A549 (cell line): Measurements from ENCODE around the gene AHCTF1. TPM values are rescaled to one million over a fixed set of nuclear protein-coding genes. Genes with fewer than 3 reads are reported as not detected.
"Not testable (repeated sequence)": the region's sequence is repeated elsewhere in the genome, so short reads cannot be mapped to it uniquely, and the experiment has no call there.

Experiments used
- ATAC-seq, 2 experiments: fragments of 200-7000 bp in 1 of 2; fragments of >200 bp in 1 of 2; cut with Nextera tagmentation in 1 of 2; cut with Tn5 transposase in 1 of 2; 3 replicates each; pipeline versions ENCODE4 v1.8.0 to v1.9.1; 2018 to 2020; ENCODE audit warnings: mild to moderate bottlenecking in 1 of 2, moderate library complexity in 1 of 2
- CTCF ChIA-PET: fragments of 300-600 bp; sonication (Branson Sonifier 250); formaldehyde crosslinking; extraction: SDS; loops from one replicate; lab custom pipeline; 2021; ENCODE audit warnings: antibody characterized with exemption, inconsistent platforms; lab: Yijun Ruan, JAX
- POLR2A ChIA-PET: fragments of 350-600 bp; formaldehyde crosslinking; extraction: SDS; loops from one replicate; lab custom pipeline; 2021; ENCODE audit warnings: antibody characterized with exemption, inconsistent platforms; lab: Yijun Ruan, JAX
- DNase-seq, 2 experiments: peaks; one replicate each; pipeline versions ENCODE4 v3.0.0 to v3.0.0-alpha.2; 2011 to 2016; ENCODE audit warnings: low read depth in 1 of 2, low spot score in 1 of 2
- FAIRE-seq: peaks from 2 replicates; lab custom pipeline; 2011; peaks lifted over from hg19 to GRCh38; lab: Jason Lieb, UNC
- H3K27ac ChIP-seq, 2 experiments: fragments of >200 bp; sonication (Bioruptor Twin); formaldehyde crosslinking; 3 replicates each; pipeline ENCODE4 v1.5.1; 2016 to 2017
- H3K4me1 ChIP-seq: fragments of >200 bp; sonication (Bioruptor Twin); formaldehyde crosslinking; 3 replicates; pipeline ENCODE4 v1.6.1; 2016
- H3K4me2 ChIP-seq: fragments of >200 bp; sonication (Bioruptor Twin); formaldehyde crosslinking; 3 replicates; pipeline ENCODE4 v1.6.1; 2016
- H3K4me3 ChIP-seq: fragments of >200 bp; sonication (Bioruptor Twin); formaldehyde crosslinking; 3 replicates; pipeline ENCODE4 v1.5.1; 2016
- H3K9me3 ChIP-seq: fragments of >200 bp; sonication (Bioruptor Twin); formaldehyde crosslinking; 3 replicates; pipeline ENCODE4 v1.6.1; 2016
- CEBPB ChIP-seq, 2 experiments: fragments of >200 bp in 1 of 2; sonication (Bioruptor Twin) in 1 of 2; formaldehyde crosslinking in 1 of 2; IDR thresholded peaks; 2 replicates each; pipeline ENCODE4 v1.6.1; 2012 to 2016
- CHD4 ChIP-seq: fragments of 200-600 bp; sonication (generic); IDR thresholded peaks from 2 replicates; pipeline ENCODE4 v1.6.1; 2016; ENCODE audit warnings: antibody characterized with exemption, mild to moderate bottlenecking, borderline replicate concordance
- E2F6 ChIP-seq: IDR thresholded peaks from 2 replicates; pipeline ENCODE4 v1.6.1; 2012; ENCODE audit warnings: low read depth, borderline replicate concordance
- EHF ChIP-seq: fragments of 250-450 bp; sonication (Bioruptor Pico); IDR thresholded peaks from 2 replicates; pipeline ENCODE4 v1.5.0; 2020; ENCODE audit warnings: mild to moderate bottlenecking
- EP300 ChIP-seq, 2 experiments: fragments of >200 bp; sonication (Bioruptor Twin); formaldehyde crosslinking; IDR thresholded peaks; 2 replicates in 1 of 2; 3 replicates in 1 of 2; pipeline ENCODE4 v1.6.1; 2016 to 2017
- GATA3 ChIP-seq: IDR thresholded peaks from 2 replicates; pipeline ENCODE4 v1.6.1; 2012; ENCODE audit warnings: borderline replicate concordance
- HDAC2 ChIP-seq: fragments of 200-600 bp; sonication (generic); IDR thresholded peaks from 2 replicates; pipeline ENCODE4 v1.6.1; 2016
- HEYL ChIP-seq: fragments of 250-450 bp; sonication (Bioruptor Pico); IDR thresholded peaks from 2 replicates; pipeline ENCODE4 v1.8.0; 2021; ENCODE audit warnings: mild to moderate bottlenecking, moderate library complexity
- HOXA7 ChIP-seq: fragments of 250-450 bp; sonication (Bioruptor Pico); IDR thresholded peaks from 2 replicates; pipeline ENCODE4 v1.5.0; 2020; ENCODE audit warnings: mild to moderate bottlenecking, moderate library complexity
- JUN ChIP-seq, 2 experiments: fragments of >200 bp; sonication (Bioruptor Twin); formaldehyde crosslinking; IDR thresholded peaks; 2 replicates in 1 of 2; 3 replicates in 1 of 2; pipeline ENCODE4 v1.6.1; 2016 to 2017
- KDM5A ChIP-seq: fragments of 200-600 bp; sonication (generic); IDR thresholded peaks from 2 replicates; pipeline ENCODE4 v1.6.1; 2016; ENCODE audit warnings: antibody characterized with exemption, mild to moderate bottlenecking
- NFE2L2 ChIP-seq: fragments of 150-350 bp; conservative IDR thresholded peaks from 2 replicates; pipeline ENCODE4 v1.6.1; 2014; ENCODE audit warnings: low read length
- SMC3 ChIP-seq: fragments of >200 bp; sonication (Bioruptor Twin); formaldehyde crosslinking; IDR thresholded peaks from 3 replicates; pipeline ENCODE4 v1.6.1; 2018; ENCODE audit warnings: inconsistent platforms
- SREBF2 ChIP-seq: fragments of 450-650 bp; IDR thresholded peaks from 2 replicates; pipeline ENCODE4 v1.6.1; 2014; ENCODE audit warnings: mild to moderate bottlenecking, moderate library complexity
- TFCP2L1 ChIP-seq: fragments of 250-450 bp; sonication (Bioruptor Pico); IDR thresholded peaks from 2 replicates; pipeline ENCODE4 v1.5.0; 2021; ENCODE audit warnings: mild to moderate bottlenecking
- TP53 ChIP-seq: fragments of 250-450 bp; sonication (Bioruptor Pico); IDR thresholded peaks from 2 replicates; pipeline ENCODE4 v1.5.0; 2021; ENCODE audit warnings: mild to moderate bottlenecking, moderate library complexity
- ZC3H11A ChIP-seq: fragments of 450-650 bp; IDR thresholded peaks from 2 replicates; pipeline ENCODE4 v1.6.1; 2014; ENCODE audit warnings: antibody characterized with exemption, mild to moderate bottlenecking
- ZNF302 ChIP-seq: fragments of 250-450 bp; sonication (Bioruptor Pico); IDR thresholded peaks from 2 replicates; pipeline ENCODE4 v1.9.0; 2021; ENCODE audit warnings: inconsistent platforms, mild to moderate bottlenecking, moderate library complexity
- WGBS: methylation state at CpG from one replicate; pipeline ENCODE4 v1.1.6; 2017; ENCODE audit errors: missing lambda C conversion rate; 5-methylcytosine and 5-hydroxymethylcytosine counted together
- polyA plus RNA-seq, 4 experiments: library from polyadenylated mRNA; depleted of rRNA in 3 of 4; stranded (reverse); fragments of >200 nt; fragmentation: RNase III in 1 of 4; extraction: RNeasy Plus Mini Kit Qiagen cat#74134 plus additional on column Dnase treatment in 1 of 4; gene quantifications; 2 replicates in 3 of 4; 3 replicates in 1 of 4; pipeline ENCODE4 v1.2.3, GENCODE V29; 2011 to 2017
- TF ChIP-seq, protein P1 (sequence below): fragments of 450-650 bp; IDR thresholded peaks from 2 replicates; pipeline ENCODE4 v1.6.1; 2014; ENCODE audit warnings: antibody characterized with exemption
- TF ChIP-seq, protein P2 (sequence below): fragments of 250-450 bp; sonication (Bioruptor Pico); IDR thresholded peaks from 2 replicates; pipeline ENCODE4 v1.5.0; 2020; ENCODE audit warnings: low read depth, mild to moderate bottlenecking, moderate library complexity

The AHCTF1 gene
- polyA plus RNA-seq, 2 of the 4 experiments (the other 2 are of a cell fraction), result 27.0 to 44.7 TPM

DNA sequence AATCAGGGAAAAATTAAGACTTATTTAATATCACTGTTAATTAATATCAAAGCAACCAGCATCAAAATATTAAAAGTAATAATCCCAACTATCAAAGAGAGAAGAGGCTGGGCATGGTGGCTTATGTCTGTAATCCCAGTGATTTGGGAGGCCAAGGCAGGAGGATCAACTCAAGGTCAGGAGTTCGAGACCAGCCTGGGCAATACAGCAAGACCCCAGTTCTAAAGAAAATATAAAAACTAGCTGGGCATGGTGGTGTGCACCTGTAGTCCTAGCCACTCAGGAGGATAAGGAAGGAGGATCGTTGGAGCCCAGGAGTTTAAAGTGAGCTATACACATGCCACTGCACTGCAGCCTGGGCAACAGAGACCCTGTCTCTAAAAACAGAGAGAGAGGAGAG is 43.2 kb downstream of the AHCTF1 start:
- FAIRE-seq, result no peak
- POLR2A ChIA-PET, result no interaction called here

GRCh38 chr1:246885389-246885788 is 46.4 kb downstream of the AHCTF1 start:
- H3K4me2 ChIP-seq, CTCF ChIA-PET, H3K4me1 ChIP-seq, H3K27ac ChIP-seq, FAIRE-seq, DNase-seq, ATAC-seq, H3K4me3 ChIP-seq, H3K9me3 ChIP-seq, POLR2A ChIA-PET: not testable (repeated sequence)
- 93% methylated on average over 5 of the region's 5 CpGs for WGBS

More for the DNA sequence above, 43.2 kb downstream of the AHCTF1 start:
- WGBS, result 90% methylated on average over 2 of the region's 2 CpGs
- no peaks in the 10 kb centered on the region for H3K9me3 ChIP-seq
- TF ChIP-seq, protein P1, sequence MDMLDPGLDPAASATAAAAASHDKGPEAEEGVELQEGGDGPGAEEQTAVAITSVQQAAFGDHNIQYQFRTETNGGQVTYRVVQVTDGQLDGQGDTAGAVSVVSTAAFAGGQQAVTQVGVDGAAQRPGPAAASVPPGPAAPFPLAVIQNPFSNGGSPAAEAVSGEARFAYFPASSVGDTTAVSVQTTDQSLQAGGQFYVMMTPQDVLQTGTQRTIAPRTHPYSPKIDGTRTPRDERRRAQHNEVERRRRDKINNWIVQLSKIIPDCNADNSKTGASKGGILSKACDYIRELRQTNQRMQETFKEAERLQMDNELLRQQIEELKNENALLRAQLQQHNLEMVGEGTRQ, result no peak
- TF ChIP-seq HEYL (CRISPR knock-in tag) (no peak), SREBF2 (no peak), ZC3H11A (no peak), EHF (CRISPR knock-in tag) (no peak), ZNF302 (CRISPR knock-in tag) (no peak), EP300 (IDR thresholded peaks at IDR 0.05) (no peak), HDAC2 (no peak), CEBPB (IDR thresholded peaks at IDR 0.05) (no peak), NFE2L2 (no peak), E2F6 (no peak), SMC3 (no peak)
- TF ChIP-seq, protein P2, sequence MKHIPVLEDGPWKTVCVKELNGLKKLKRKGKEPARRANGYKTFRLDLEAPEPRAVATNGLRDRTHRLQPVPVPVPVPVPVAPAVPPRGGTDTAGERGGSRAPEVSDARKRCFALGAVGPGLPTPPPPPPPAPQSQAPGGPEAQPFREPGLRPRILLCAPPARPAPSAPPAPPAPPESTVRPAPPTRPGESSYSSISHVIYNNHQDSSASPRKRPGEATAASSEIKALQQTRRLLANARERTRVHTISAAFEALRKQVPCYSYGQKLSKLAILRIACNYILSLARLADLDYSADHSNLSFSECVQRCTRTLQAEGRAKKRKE (CRISPR knock-in tag), result no peak
- no peak for DNase-seq
- H3K27ac ChIP-seq, result no peak overlapping the region
- no peak overlapping the region for H3K4me3 ChIP-seq
- H3K4me1 ChIP-seq, result no peaks in the 10 kb centered on the region
- no peak overlapping the region for H3K4me2 ChIP-seq
- CTCF ChIA-PET, result no interaction called here
- no peak for ATAC-seq

DNA sequence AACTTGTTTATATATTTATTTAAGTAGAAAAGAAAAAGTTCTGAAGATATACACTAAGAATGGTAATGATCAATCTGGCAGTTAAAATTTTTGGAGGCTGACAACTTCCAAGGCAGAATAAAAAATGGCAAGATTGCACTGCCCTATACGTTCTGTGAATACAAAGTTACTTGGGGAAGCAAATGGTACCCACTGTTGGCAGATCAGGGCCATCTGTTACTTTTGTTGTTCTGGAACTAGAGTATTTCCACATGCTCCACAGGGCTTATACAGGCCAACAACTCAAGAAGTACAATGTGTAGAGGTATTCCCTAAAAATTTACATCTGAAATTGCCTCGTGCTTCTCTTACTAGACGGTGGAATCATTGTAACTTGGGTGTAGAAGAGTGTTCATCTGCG is 53.2 kb downstream of the AHCTF1 start:
- CTCF ChIA-PET, result no interaction called here
- WGBS, result 92% methylated on average over 4 of the region's 4 CpGs
- ATAC-seq, result no peak

GRCh38 chr1:246876431-246876830 is 55.3 kb downstream of the AHCTF1 start:
- FAIRE-seq, result no peak
- CTCF ChIA-PET, result no interaction called here
- 96% methylated on average over 3 of the region's 3 CpGs for WGBS

More for the DNA sequence above, 53.2 kb downstream of the AHCTF1 start:
- TF ChIP-seq HOXA7 (CRISPR knock-in tag) (no peak), TP53 (no peak), EHF (CRISPR knock-in tag) (no peak), TFCP2L1 (CRISPR knock-in tag) (no peak)
- no peaks in the 10 kb centered on the region for H3K9me3 ChIP-seq
- POLR2A ChIA-PET, result no interaction called here
- FAIRE-seq (no peak), DNase-seq (no peak)
- H3K4me3 ChIP-seq, result no peak overlapping the region
- H3K4me1 ChIP-seq, result 0 out of 3 replicates have a peak, but pooled peaks cover 3% of the 10 kb centered on the region
- H3K4me2 ChIP-seq, result no peak overlapping the region
- no peak overlapping the region for H3K27ac ChIP-seq

More at GRCh38 chr1:246876431-246876830, 55.3 kb downstream of the AHCTF1 start:
- 0 out of 3 replicates have a peak, but pooled peaks cover 3% of the 10 kb centered on the region for H3K4me1 ChIP-seq
- H3K27ac ChIP-seq, result no peak overlapping the region
- no peak overlapping the region for H3K4me2 ChIP-seq
- no peaks in the 10 kb centered on the region for H3K9me3 ChIP-seq
- H3K4me3 ChIP-seq, result no peak overlapping the region
- TF ChIP-seq KDM5A (no peak), GATA3 (no peak), JUN (IDR thresholded peaks at IDR 0.05) (no peak), CHD4 (no peak)
- POLR2A ChIA-PET, result no interaction called here
- no peak for DNase-seq
- ATAC-seq, result no peak
